Measurements from ENCODE around the gene COMTD1. TPM values are rescaled to one million over a fixed set of nuclear protein-coding genes. Genes with fewer than 3 reads are reported as not detected.

The COMTD1 gene
- total RNA-seq, 2 donors from 2014 or later, result 9.6 to 14.4 TPM

- no peak overlapping the region for H3K9ac ChIP-seq (ENCODE audit: extremely low read depth, low read length, poor library complexity, severe bottlenecking)
- peak; percentile 87 for DNase-seq
- H3K36me3 Mint-ChIP-seq (ENCODE audit: low read depth), result peaks cover 4% of the 10 kb centered on the region
- H3K4me1 ChIP-seq (ENCODE audit: control insufficient read depth, insufficient read depth, low read length), result peaks cover 5% of the 10 kb centered on the region
- H3K4me3 ChIP-seq (ENCODE audit: low read length), result no peak overlapping the region
- H3K27me3 ChIP-seq (ENCODE audit: control insufficient read depth, insufficient read depth, low read length, poor library complexity, severe bottlenecking), result no peaks in the 10 kb centered on the region
- peaks cover 38% of the 10 kb centered on the region for H3K4me1 Mint-ChIP-seq
- H3K27ac Mint-ChIP-seq, result peak overlapping the region; percentile 88
- no peaks in the 10 kb centered on the region for H3K9me3 Mint-ChIP-seq
- H3K4me3 Mint-ChIP-seq, result no peak overlapping the region
- TF ChIP-seq, protein P1, sequence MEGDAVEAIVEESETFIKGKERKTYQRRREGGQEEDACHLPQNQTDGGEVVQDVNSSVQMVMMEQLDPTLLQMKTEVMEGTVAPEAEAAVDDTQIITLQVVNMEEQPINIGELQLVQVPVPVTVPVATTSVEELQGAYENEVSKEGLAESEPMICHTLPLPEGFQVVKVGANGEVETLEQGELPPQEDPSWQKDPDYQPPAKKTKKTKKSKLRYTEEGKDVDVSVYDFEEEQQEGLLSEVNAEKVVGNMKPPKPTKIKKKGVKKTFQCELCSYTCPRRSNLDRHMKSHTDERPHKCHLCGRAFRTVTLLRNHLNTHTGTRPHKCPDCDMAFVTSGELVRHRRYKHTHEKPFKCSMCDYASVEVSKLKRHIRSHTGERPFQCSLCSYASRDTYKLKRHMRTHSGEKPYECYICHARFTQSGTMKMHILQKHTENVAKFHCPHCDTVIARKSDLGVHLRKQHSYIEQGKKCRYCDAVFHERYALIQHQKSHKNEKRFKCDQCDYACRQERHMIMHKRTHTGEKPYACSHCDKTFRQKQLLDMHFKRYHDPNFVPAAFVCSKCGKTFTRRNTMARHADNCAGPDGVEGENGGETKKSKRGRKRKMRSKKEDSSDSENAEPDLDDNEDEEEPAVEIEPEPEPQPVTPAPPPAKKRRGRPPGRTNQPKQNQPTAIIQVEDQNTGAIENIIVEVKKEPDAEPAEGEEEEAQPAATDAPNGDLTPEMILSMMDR (conservative IDR thresholded peaks at IDR 0.05), result peak; percentile 91
- H3K9me3 ChIP-seq (ENCODE audit: control insufficient read depth, low read length), result no peaks in the 10 kb centered on the region
- no peaks in the 10 kb centered on the region for H3K36me3 ChIP-seq (ENCODE audit: control insufficient read depth, insufficient read depth, low read length)
- WGBS, 2 experiments (ENCODE audit: insufficient coverage in 1 of 2, insufficient read length in 1 of 2), result 92 to 93% methylated on average over 2 to 3 of the region's 3 CpGs
- H3K27ac ChIP-seq (ENCODE audit: low read depth, low read length), result no peak overlapping the region
- no peaks in the 10 kb centered on the region for H3K27me3 Mint-ChIP-seq (ENCODE audit: insufficient read depth)
Measured at GRCh38 chr10:75187961-75188426, 47.8 kb downstream of the COMTD1 start.

DNA sequence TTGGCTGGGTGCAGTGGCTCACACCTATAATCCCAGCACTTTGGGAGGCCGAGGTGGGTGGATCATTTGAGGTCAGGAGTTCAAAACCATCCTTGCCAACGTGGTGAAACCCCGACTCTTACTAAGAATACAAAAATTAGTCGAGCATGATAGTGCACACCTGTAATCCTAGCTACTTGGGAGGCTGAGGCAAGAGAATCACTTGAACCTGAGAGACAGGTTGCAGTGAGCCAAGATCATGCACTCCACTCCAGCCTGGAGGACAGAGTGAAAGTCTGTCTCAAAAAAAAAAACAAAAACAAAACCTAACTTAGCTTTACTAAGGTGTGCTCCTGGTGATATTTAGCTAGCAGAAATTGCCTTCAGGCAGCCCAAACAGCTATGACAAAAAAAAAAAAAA lies 49.4 kb downstream of the COMTD1 start:
- H3K9ac ChIP-seq (ENCODE audit: extremely low read depth, low read length, poor library complexity, severe bottlenecking), result no peak overlapping the region
- H3K4me3 Mint-ChIP-seq, result no peak overlapping the region
- TF ChIP-seq, protein P1 (conservative IDR thresholded peaks at IDR 0.05), result no peak
- H3K27ac Mint-ChIP-seq, result peak overlapping the region; percentile 80
- H3K9me3 ChIP-seq (ENCODE audit: control insufficient read depth, low read length), result no peaks in the 10 kb centered on the region
- no peaks in the 10 kb centered on the region for H3K27me3 ChIP-seq (ENCODE audit: control insufficient read depth, insufficient read depth, low read length, poor library complexity, severe bottlenecking)
- H3K4me1 ChIP-seq (ENCODE audit: control insufficient read depth, insufficient read depth, low read length), result peaks cover 5% of the 10 kb centered on the region
- peaks cover 5% of the 10 kb centered on the region for H3K36me3 ChIP-seq (ENCODE audit: control insufficient read depth, insufficient read depth, low read length)
- H3K4me3 ChIP-seq (ENCODE audit: low read length), result no peak overlapping the region
- DNase-seq, result no peak
- peaks cover 17% of the 10 kb centered on the region for H3K36me3 Mint-ChIP-seq (ENCODE audit: low read depth)
- no peaks in the 10 kb centered on the region for H3K27me3 Mint-ChIP-seq (ENCODE audit: insufficient read depth)
- no peaks in the 10 kb centered on the region for H3K9me3 Mint-ChIP-seq
- H3K27ac ChIP-seq (ENCODE audit: low read depth, low read length), result no peak overlapping the region
- H3K4me1 Mint-ChIP-seq, result peaks cover 32% of the 10 kb centered on the region
- 87 to 94% methylated on average over 4 of the region's 4 CpGs for WGBS, 2 experiments (ENCODE audit: insufficient coverage in 1 of 2, insufficient read length in 1 of 2)

Other genes with a start within 250 kb of the COMTD1 start
- 10 to 100 TPM; 25.9 to 31.7 TPM for gene SAMD8, start 124.3 kb downstream of the COMTD1 start, total RNA-seq
- gene VDAC2, start 25.2 kb downstream of the COMTD1 start, total RNA-seq, result 100 to 1,000 TPM; 277 to 292 TPM
- 1 to 10 TPM in 1 of 2 donors, under 1 TPM in 1; 0.40 to 1.1 TPM for gene ZNF503, start 165.8 kb upstream of the COMTD1 start, total RNA-seq
- gene LRMDA, start 195.7 kb upstream of the COMTD1 start, total RNA-seq, result 1 to 10 TPM; 1.7 to 5.1 TPM